ENCODE data around the gene RAB43. TPM values are rescaled to one million over a fixed set of nuclear protein-coding genes. Genes with fewer than 3 reads are reported as not detected.
"Not testable (repeated sequence)": the region's sequence is repeated elsewhere in the genome, so short reads cannot be mapped to it uniquely, and the experiment has no call there.

The RAB43 gene
- total RNA-seq, 2 experiments from 2014 or later: 73.9 to 80.0 TPM

- peak; percentile 98 for DNase-seq
- H3K9me3 Mint-ChIP-seq: no peaks in the 10 kb centered on the region
- peaks cover 46% of the 10 kb centered on the region for H3K4me1 Mint-ChIP-seq (ENCODE audit: low read depth)
- CTCF ChIA-PET: interaction anchor here (1.1 to 8.7 kb wide), 9 partner anchors 12 to 150 kb away, joined by 3 to 63 read pairs (median 7); no protein-coding TSS in a partner anchor
- H3K27me3 Mint-ChIP-seq (ENCODE audit: low read depth): no peaks in the 10 kb centered on the region
- peaks cover 42% of the 10 kb centered on the region for H3K36me3 Mint-ChIP-seq (ENCODE audit: low read depth)
- intact Hi-C loops (cut with micrococcal nuclease): loop anchor here (1.0 to 5.0 kb wide), 12 partner anchors 8 to 503 kb away; partner anchors contain the start of genes CNBP, COPG1, HMCES and IFT122
- H3K27ac Mint-ChIP-seq: peak overlapping the region; percentile 99
- H3K4me3 Mint-ChIP-seq: peak overlapping the region; percentile 94
Measured at GRCh38 chr3:129120254-129121004, 1.2 kb downstream of the RAB43 start.

- CTCF ChIA-PET: interaction anchor here (0.6 to 8.7 kb wide), 15 partner anchors 9 to 149 kb away, joined by 3 to 63 read pairs (median 3); partner anchors contain the start of gene ISY1
- Mint-ChIP-seq H3K4me1 (ENCODE audit: low read depth) (peaks cover 53% of the 10 kb centered on the region), H3K27ac (peak overlapping the region; percentile 99), H3K4me3 (peak overlapping the region; percentile 94), H3K9me3 (no peaks in the 10 kb centered on the region), H3K36me3 (ENCODE audit: low read depth) (peaks cover 47% of the 10 kb centered on the region), H3K27me3 (ENCODE audit: low read depth) (no peaks in the 10 kb centered on the region)
- peak; percentile 60 for DNase-seq
- intact Hi-C loops (cut with micrococcal nuclease): loop anchor here (1.0 to 10.0 kb wide), 13 partner anchors 7 to 1445 kb away; partner anchors contain the start of genes ABTB1, CNBP, COPG1 and EFCAB12
Measured at GRCh38 chr3:129119365-129120100, 2.1 kb downstream of the RAB43 start.

GRCh38 chr3:129118745-129119144, 2.9 kb downstream of the RAB43 start:
- H3K36me3 Mint-ChIP-seq (ENCODE audit: low read depth): peaks cover 53% of the 10 kb centered on the region
- intact Hi-C loops (cut with micrococcal nuclease): loop anchor here (10.0 kb wide), 2 partner anchors 306 to 1444 kb away; partner anchors contain the start of genes ABTB1 and EFCAB12
- peak overlapping the region; percentile 99 for H3K27ac Mint-ChIP-seq
- H3K4me1 Mint-ChIP-seq (ENCODE audit: low read depth): peaks cover 61% of the 10 kb centered on the region
- H3K9me3 Mint-ChIP-seq: no peaks in the 10 kb centered on the region
- DNase-seq: peak; percentile 80
- H3K4me3 Mint-ChIP-seq: peak overlapping the region; percentile 94
- CTCF ChIA-PET: interaction anchor here (0.7 to 8.7 kb wide), 13 partner anchors 8 to 148 kb away, joined by 3 to 63 read pairs (median 4); no protein-coding TSS in a partner anchor
- no peaks in the 10 kb centered on the region for H3K27me3 Mint-ChIP-seq (ENCODE audit: low read depth)

- Mint-ChIP-seq H3K4me1 (ENCODE audit: low read depth) (peaks cover 62% of the 10 kb centered on the region), H3K27ac (peak overlapping the region; percentile 99)
- CTCF ChIA-PET: interaction anchor here (0.5 to 8.7 kb wide), 6 partner anchors 9 to 146 kb away, joined by 3 to 63 read pairs (median 5); no protein-coding TSS in a partner anchor
Measured at GRCh38 chr3:129117134-129117533, 4.5 kb downstream of the RAB43 start.

GRCh38 chr3:129116482-129116946, 5.1 kb downstream of the RAB43 start:
- no peaks in the 10 kb centered on the region for H3K9me3 Mint-ChIP-seq
- DNase-seq: peak; percentile 75
- peaks cover 64% of the 10 kb centered on the region for H3K36me3 Mint-ChIP-seq (ENCODE audit: low read depth)
- CTCF ChIA-PET: interaction anchor here (0.6 to 8.7 kb wide), 5 partner anchors 62 to 146 kb away, joined by 3 to 63 read pairs (median 4); no protein-coding TSS in a partner anchor
- no peaks in the 10 kb centered on the region for H3K27me3 Mint-ChIP-seq (ENCODE audit: low read depth)
- intact Hi-C loops (cut with micrococcal nuclease): loop anchor here (10.0 kb wide), 2 partner anchors 308 to 1442 kb away; partner anchors contain the start of genes ABTB1 and EFCAB12
- peak overlapping the region; percentile 98 for H3K27ac Mint-ChIP-seq
- H3K4me3 Mint-ChIP-seq: peak overlapping the region; percentile 76
- peaks cover 64% of the 10 kb centered on the region for H3K4me1 Mint-ChIP-seq (ENCODE audit: low read depth)

More at GRCh38 chr3:129117134-129117533, 4.5 kb downstream of the RAB43 start:
- intact Hi-C loops (cut with micrococcal nuclease): loop anchor here (10.0 kb wide), 2 partner anchors 308 to 1442 kb away; partner anchors contain the start of genes ABTB1 and EFCAB12
- H3K27me3 Mint-ChIP-seq (ENCODE audit: low read depth): no peaks in the 10 kb centered on the region
- DNase-seq: no peak
- H3K9me3 Mint-ChIP-seq: no peaks in the 10 kb centered on the region
- H3K36me3 Mint-ChIP-seq (ENCODE audit: low read depth): peaks cover 64% of the 10 kb centered on the region
- H3K4me3 Mint-ChIP-seq: peak overlapping the region; percentile 94

- H3K36me3 Mint-ChIP-seq (ENCODE audit: low read depth): peaks cover 73% of the 10 kb centered on the region
- no peak for DNase-seq
- H3K27ac Mint-ChIP-seq: peak overlapping the region; percentile 96
- CTCF ChIA-PET: interaction anchor here (0.6 to 2.3 kb wide), 5 partner anchors 10 to 137 kb away, joined by 3 to 5 read pairs (median 3); no protein-coding TSS in a partner anchor
- intact Hi-C loops (cut with micrococcal nuclease): loop anchor here (5.0 to 10.0 kb wide), 3 partner anchors 237 to 1440 kb away; partner anchors contain the start of genes ABTB1, ACAD9 and EFCAB12
- H3K4me3 Mint-ChIP-seq: peak overlapping the region; percentile 9
- no peaks in the 10 kb centered on the region for H3K9me3 Mint-ChIP-seq
- H3K27me3 Mint-ChIP-seq (ENCODE audit: low read depth): no peaks in the 10 kb centered on the region
- H3K4me1 Mint-ChIP-seq (ENCODE audit: low read depth): peaks cover 81% of the 10 kb centered on the region
Measured at GRCh38 chr3:129114455-129114854, 7.1 kb downstream of the RAB43 start.

- peak overlapping the region; percentile 68 for H3K4me3 Mint-ChIP-seq
- CTCF ChIA-PET: no interaction called here
- peaks cover 84% of the 10 kb centered on the region for H3K4me1 Mint-ChIP-seq (ENCODE audit: low read depth)
- H3K36me3 Mint-ChIP-seq (ENCODE audit: low read depth): peaks cover 73% of the 10 kb centered on the region
- DNase-seq: peak; percentile 93
- H3K9me3 Mint-ChIP-seq: no peaks in the 10 kb centered on the region
- H3K27ac Mint-ChIP-seq: peak overlapping the region; percentile 96
- intact Hi-C loops (cut with micrococcal nuclease): loop anchor here (1.0 to 10.0 kb wide), 6 partner anchors 8 to 1438 kb away; partner anchors contain the start of genes ABTB1, ACAD9, EFCAB12 and ISY1
- H3K27me3 Mint-ChIP-seq (ENCODE audit: low read depth): no peaks in the 10 kb centered on the region
Measured at GRCh38 chr3:129112308-129113052, 9.1 kb downstream of the RAB43 start.

- Mint-ChIP-seq H3K36me3 (ENCODE audit: low read depth) (peaks cover 63% of the 10 kb centered on the region), H3K27ac (peak overlapping the region; percentile 96), H3K4me1 (ENCODE audit: low read depth) (peaks cover 85% of the 10 kb centered on the region)
- not testable (repeated sequence) for DNase-seq; H3K4me3 Mint-ChIP-seq; H3K27me3 Mint-ChIP-seq (ENCODE audit: low read depth); H3K9me3 Mint-ChIP-seq
- CTCF ChIA-PET: interaction anchor here (1.1 to 1.8 kb wide), 3 partner anchors 8 to 57 kb away, joined by 3 to 4 read pairs (median 3); no protein-coding TSS in a partner anchor
- intact Hi-C loops (cut with micrococcal nuclease): loop anchor here (5.0 to 10.0 kb wide), 3 partner anchors 234 to 1436 kb away; partner anchors contain the start of genes ABTB1, ACAD9 and EFCAB12
Measured at GRCh38 chr3:129111076-129111780, 10.4 kb downstream of the RAB43 start.

- Mint-ChIP-seq H3K4me3 (no peak overlapping the region), H3K4me1 (ENCODE audit: low read depth) (peaks cover 86% of the 10 kb centered on the region), H3K36me3 (ENCODE audit: low read depth) (peaks cover 44% of the 10 kb centered on the region), H3K27me3 (ENCODE audit: low read depth) (no peaks in the 10 kb centered on the region), H3K27ac (peak overlapping the region; percentile 56), H3K9me3 (no peaks in the 10 kb centered on the region)
- intact Hi-C loops (cut with micrococcal nuclease): no loop called here
- CTCF ChIA-PET: interaction anchor here (0.5 to 2.3 kb wide), 3 partner anchors 9 to 138 kb away, joined by 3 to 12 read pairs (median 4); no protein-coding TSS in a partner anchor
- DNase-seq: no peak
Measured at GRCh38 chr3:129107793-129108192, 13.8 kb downstream of the RAB43 start.

GRCh38 chr3:129106866-129107565, 14.6 kb downstream of the RAB43 start:
- CTCF ChIA-PET: interaction anchor here (1.0 to 2.3 kb wide), 4 partner anchors 12 to 176 kb away, joined by 3 to 12 read pairs (median 4); no protein-coding TSS in a partner anchor
- intact Hi-C loops (cut with micrococcal nuclease): no loop called here
- H3K9me3 Mint-ChIP-seq: no peaks in the 10 kb centered on the region
- H3K36me3 Mint-ChIP-seq (ENCODE audit: low read depth): peaks cover 41% of the 10 kb centered on the region
- no peaks in the 10 kb centered on the region for H3K27me3 Mint-ChIP-seq (ENCODE audit: low read depth)
- peak overlapping the region; percentile 59 for H3K27ac Mint-ChIP-seq
- DNase-seq: no peak
- no peak overlapping the region for H3K4me3 Mint-ChIP-seq
- H3K4me1 Mint-ChIP-seq (ENCODE audit: low read depth): peaks cover 86% of the 10 kb centered on the region
